DMS114 treated with DMSO at 0.1 percent for 48 hours (cell line): ENCODE results near the gene RNASE3.
"Not testable (repeated sequence)": the region's sequence is repeated elsewhere in the genome, so short reads cannot be mapped to it uniquely, and the experiment has no call there.

Experiments used
- DNase-seq: peaks from one replicate; lab custom pipeline; 2025; ENCODE audit not compliant: unreplicated experiment; lab: John Stamatoyannopoulos, UW

RNASE3 gene

GRCh38 chr14:20910822-20911221 is 19.6 kb downstream of the RNASE3 start:
- DNase-seq: not testable (repeated sequence)

DNA sequence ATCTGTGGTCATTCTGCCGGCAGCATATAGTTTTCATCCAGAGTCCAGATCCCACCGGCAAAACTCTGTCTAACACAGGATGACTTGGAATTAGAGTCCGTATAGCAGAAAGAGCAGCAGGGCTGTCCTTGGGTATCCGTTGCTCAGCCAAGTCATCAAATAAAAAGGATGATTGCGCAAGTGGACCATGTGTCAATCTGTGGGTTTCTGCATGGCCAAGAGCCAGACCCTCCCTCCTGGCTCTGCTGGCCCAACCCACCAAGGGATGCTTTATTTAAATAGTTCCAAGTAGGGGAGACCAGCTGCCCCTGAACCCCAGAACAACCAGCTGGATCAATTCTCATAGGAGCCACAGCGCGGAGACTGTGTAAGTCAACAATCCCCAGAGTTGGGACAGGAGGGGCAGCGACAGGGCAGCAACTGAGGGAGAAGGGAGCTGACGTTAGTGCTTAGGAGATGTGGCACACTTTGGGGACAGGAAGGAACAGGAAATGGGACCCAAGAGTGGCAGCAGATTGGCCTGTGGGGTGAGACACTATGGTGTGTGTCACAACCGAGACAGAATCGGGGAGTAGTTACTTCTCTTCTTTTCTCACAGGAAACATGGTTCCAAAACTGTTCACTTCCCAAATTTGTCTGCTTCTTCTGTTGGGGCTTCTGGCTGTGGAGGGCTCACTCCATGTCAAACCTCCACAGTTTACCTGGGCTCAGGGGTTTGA is 28.0 kb downstream of the RNASE3 start:
- not testable (repeated sequence) for DNase-seq

DNA sequence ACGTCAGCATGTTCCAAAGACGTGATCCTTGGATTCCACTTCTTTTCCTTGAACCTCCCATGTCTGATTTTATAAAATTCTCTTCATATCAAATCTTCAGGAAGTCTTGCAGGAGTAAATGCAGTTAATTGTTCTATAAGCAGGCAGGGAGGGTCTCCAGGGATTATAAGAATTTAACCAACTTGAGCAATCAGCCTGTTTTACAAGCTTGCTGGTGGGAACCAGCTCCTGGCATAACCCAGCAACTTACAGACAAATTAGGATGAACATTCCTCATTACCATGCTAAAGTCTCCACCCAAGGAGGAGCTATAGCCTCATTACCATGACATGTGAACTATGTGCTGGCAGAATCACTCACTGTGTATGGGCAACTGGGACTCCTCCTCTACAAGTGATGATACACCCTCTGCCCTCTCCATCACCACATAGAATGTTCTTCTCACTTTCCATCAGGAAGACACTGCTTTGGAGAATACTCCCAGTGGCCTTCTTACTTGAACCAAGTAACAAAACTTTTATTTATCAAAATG is 32.6 kb downstream of the RNASE3 start:
- DNase-seq: not testable (repeated sequence)

DNA sequence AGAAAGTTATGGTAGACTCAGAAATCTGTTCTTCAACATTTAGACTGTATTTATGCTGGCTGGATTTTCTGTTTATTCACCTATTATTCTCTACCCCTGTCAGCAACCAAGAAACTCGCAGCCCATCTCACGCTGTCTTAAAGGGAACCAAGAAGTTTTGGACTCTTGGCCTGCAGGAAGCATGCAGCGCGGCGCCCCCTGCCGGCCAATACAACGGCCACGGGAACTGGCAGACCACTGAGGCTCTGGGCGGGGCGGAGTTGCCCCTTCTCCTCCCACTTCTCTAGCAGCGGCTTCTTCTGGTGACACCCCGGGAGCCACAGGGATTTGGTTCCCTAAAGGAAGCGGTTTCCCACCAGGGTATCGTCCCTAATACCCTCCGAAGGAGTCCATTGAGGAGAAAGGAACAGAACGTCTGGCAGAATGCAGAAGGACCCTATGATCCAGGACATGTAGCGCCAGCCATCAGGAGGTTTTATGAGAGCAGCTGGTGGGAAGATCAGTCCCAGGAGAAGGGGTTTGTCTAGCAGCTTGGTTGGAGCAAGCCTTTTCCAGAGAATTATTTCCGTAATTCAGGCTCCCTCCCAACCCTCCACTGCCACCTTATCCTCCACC is 43.1 kb downstream of the RNASE3 start:
- no peak for DNase-seq

DNA sequence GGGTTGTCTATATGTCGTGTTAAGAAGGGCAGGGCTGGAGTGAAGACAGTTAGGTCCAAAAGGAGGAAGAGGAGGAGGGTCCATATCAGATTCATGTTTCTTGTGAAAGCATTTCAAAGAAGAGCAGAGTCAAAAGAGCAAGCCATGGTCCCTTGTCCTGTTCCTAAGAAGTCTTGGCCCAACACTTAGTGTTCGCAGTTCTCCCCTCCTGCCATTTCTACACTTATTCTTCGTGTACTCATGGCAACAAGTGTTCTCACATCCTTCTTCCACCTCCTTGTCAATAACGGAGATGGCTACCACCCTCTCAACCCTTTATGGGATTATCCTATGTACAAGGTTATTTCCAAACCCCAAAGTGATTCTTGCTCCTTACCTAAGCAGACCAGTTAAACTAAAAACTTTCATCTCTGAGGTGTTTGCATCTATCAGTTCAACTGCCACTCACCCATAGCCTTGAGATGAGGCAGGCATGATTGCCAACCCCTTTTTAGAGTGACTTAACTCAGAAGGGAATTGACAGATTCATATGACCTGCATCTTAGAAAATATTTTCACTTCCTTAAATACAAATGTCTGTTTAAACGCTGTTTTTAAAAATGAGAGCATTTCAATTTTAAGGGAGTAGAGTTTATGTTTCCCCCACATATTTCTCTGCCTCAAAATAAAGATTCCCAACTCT is 44.3 kb downstream of the RNASE3 start:
- DNase-seq: no peak
